DMS79 treated with DMSO at 0.1 percent for 48 hours (cell line): ENCODE measurements around the gene SLC2A2.

Experiments used
- DNase-seq: peaks from one replicate; lab custom pipeline; 2025; lab: John Stamatoyannopoulos, UW

The SLC2A2 gene

GRCh38 chr3:171026597-171027293, at the start of gene SLC2A2:
Gene SLC2A2 (minus strand): TSS chr3:171026720. CDS start chr3:171026670, 50 bp downstream.
- no peak for DNase-seq

- DNase-seq = no peak
Measured at GRCh38 chr3:171072432-171072831, 45.9 kb upstream of the SLC2A2 start.

GRCh38 chr3:171068658-171069057, 42.1 kb upstream of the SLC2A2 start:
- no peak for DNase-seq

- no peak for DNase-seq
Measured at GRCh38 chr3:171066206-171066605, 39.7 kb upstream of the SLC2A2 start.

- no peak for DNase-seq
Measured at GRCh38 chr3:171065732-171066131, 39.2 kb upstream of the SLC2A2 start.

GRCh38 chr3:171064461-171064860, 37.9 kb upstream of the SLC2A2 start:
- DNase-seq = no peak

GRCh38 chr3:171061749-171062148, 35.2 kb upstream of the SLC2A2 start:
- no peak for DNase-seq

GRCh38 chr3:171059978-171060377, 33.5 kb upstream of the SLC2A2 start:
- no peak for DNase-seq

- no peak for DNase-seq
Measured at GRCh38 chr3:171058873-171059603, 32.5 kb upstream of the SLC2A2 start.

- DNase-seq = no peak
Measured at GRCh38 chr3:171058058-171058457, 31.5 kb upstream of the SLC2A2 start.

- no peak for DNase-seq
Measured at GRCh38 chr3:171057072-171057471, 30.6 kb upstream of the SLC2A2 start.

GRCh38 chr3:171056528-171056927, 30.0 kb upstream of the SLC2A2 start:
- no peak for DNase-seq

- no peak for DNase-seq
Measured at GRCh38 chr3:171055336-171056178, 29.0 kb upstream of the SLC2A2 start.

- DNase-seq = no peak
Measured at GRCh38 chr3:171054921-171055320, 28.4 kb upstream of the SLC2A2 start.

- no peak for DNase-seq
Measured at GRCh38 chr3:171054231-171054630, 27.7 kb upstream of the SLC2A2 start.

- DNase-seq = no peak
Measured at GRCh38 chr3:171049861-171050444, 23.4 kb upstream of the SLC2A2 start.

GRCh38 chr3:171046760-171047159, 20.2 kb upstream of the SLC2A2 start:
- no peak for DNase-seq

GRCh38 chr3:171044835-171045793, 18.6 kb upstream of the SLC2A2 start:
- no peak for DNase-seq

- DNase-seq = no peak
Measured at GRCh38 chr3:171044384-171044783, 17.9 kb upstream of the SLC2A2 start.

GRCh38 chr3:171039674-171040073, 13.2 kb upstream of the SLC2A2 start:
- DNase-seq = no peak

GRCh38 chr3:171038342-171038741, 11.8 kb upstream of the SLC2A2 start:
- DNase-seq = peak; percentile 12
